Panc1 (cell line): ENCODE measurements around the gene DCST1. TPM values are rescaled to one million over a fixed set of nuclear protein-coding genes. Genes with fewer than 3 reads are reported as not detected.

ENCODE experiments used
- ATAC-seq: fragments of 200-7000 bp; cut with Tn5 transposase; 2 replicates; pipeline ENCODE4 v1.9.1; 2020; ENCODE audit warnings: mild to moderate bottlenecking, moderate library complexity
- BruUV-seq: library from RNA; stranded (reverse); fragments of 400-500 nt; replicated peaks from 2 replicates; lab custom pipeline; 2021; lab: Mats Ljungman, UMichigan
- CTCF ChIA-PET: fragments of 300-600 bp; sonication (Branson Sonifier 250); formaldehyde crosslinking; loops from one replicate; lab custom pipeline; 2022; ENCODE audit warnings: antibody characterized with exemption; lab: Charles Lee
- POLR2A ChIA-PET: fragments of 300-600 bp; sonication (Branson Sonifier 250); formaldehyde crosslinking; loops from one replicate; lab custom pipeline; 2022; ENCODE audit warnings: antibody characterized with exemption; lab: Charles Lee
- DNase-seq: peaks from one replicate; pipeline ENCODE4 v3.0.0-alpha.2; 2010; ENCODE audit warnings: low read depth, low spot score
- H3K27ac ChIP-seq: 2 replicates; pipeline ENCODE4 v1.5.1; 2011; ENCODE audit warnings: mild to moderate bottlenecking, low read length, inconsistent platforms
- H3K27me3 ChIP-seq: fragments of 200-500 bp; sonication (Bioruptor generic); 2 replicates; pipeline ENCODE4 v1.6.0; 2014; ENCODE audit warnings: low read length, inconsistent platforms; ENCODE audit not compliant: control insufficient read depth, insufficient read depth
- H3K36me3 ChIP-seq: fragments of 200-500 bp; sonication (Bioruptor generic); 2 replicates; pipeline ENCODE4 v1.5.1; 2014; ENCODE audit warnings: inconsistent platforms, mild to moderate bottlenecking, low read length, moderate library complexity; ENCODE audit not compliant: control insufficient read depth, insufficient read depth
- H3K4me1 ChIP-seq: 2 replicates; pipeline ENCODE4 v1.5.1; 2011; ENCODE audit warnings: inconsistent platforms, mild to moderate bottlenecking, low read length, moderate library complexity; ENCODE audit not compliant: control insufficient read depth, insufficient read depth
- H3K4me3 ChIP-seq, 2 experiments: 2 replicates each; pipeline ENCODE4 v1.5.1; 2011 to 2012; ENCODE audit warnings: low read depth in 2 of 2, low read length in 2 of 2, mild to moderate bottlenecking in 2 of 2, inconsistent platforms in 1 of 2, moderate library complexity in 1 of 2
- H3K9me3 ChIP-seq: fragments of 200-500 bp; sonication (Bioruptor generic); 2 replicates; pipeline ENCODE4 v1.5.1; 2014; ENCODE audit warnings: low read depth, mild to moderate bottlenecking, inconsistent platforms, low read length, moderate library complexity; ENCODE audit not compliant: control insufficient read depth, insufficient read depth
- POLR2AphosphoS5 ChIP-seq: IDR thresholded peaks from 2 replicates; pipeline ENCODE4 v1.6.1; 2012; ENCODE audit warnings: mild to moderate bottlenecking, low read depth, low read length, moderate library complexity
- SIN3A ChIP-seq: IDR thresholded peaks from 2 replicates; pipeline ENCODE4 v1.6.1; 2012; ENCODE audit warnings: low read depth, mild to moderate bottlenecking, low read length, moderate library complexity, borderline replicate concordance; ENCODE audit not compliant: insufficient read depth
- TCF7L2 ChIP-seq: IDR thresholded peaks from 2 replicates; pipeline ENCODE4 v1.6.1; 2011; ENCODE audit warnings: mild to moderate bottlenecking, low read depth, low read length, inconsistent platforms
- in situ Hi-C: cut with HindIII; loops from 2 replicates; pipeline ENCODE4 v1.10.0; 2016; ENCODE audit warnings: low sequenced_read_pairs, low pct_unique_long_range_greater_than_20kb
- intact Hi-C: fragments of 100-400 bp; cut with micrococcal nuclease; formaldehyde crosslinking; loops from one replicate; pipeline ENCODE4 v1.10.0; 2022; ENCODE audit not compliant: unreplicated experiment
- total RNA-seq: library from RNA; stranded (reverse); gene quantifications from one replicate; pipeline ENCODE4 v1.2.1, GENCODE V29; 2021; ENCODE audit not compliant: unreplicated experiment
- TF ChIP-seq, protein P1 (sequence below), 2 experiments: IDR thresholded peaks; 2 replicates each; pipeline ENCODE4 v1.6.1; 2011 to 2012; ENCODE audit warnings: low read depth in 2 of 2, control low read depth in 1 of 2, low read length in 1 of 2, mild to moderate bottlenecking in 1 of 2, moderate library complexity in 1 of 2; ENCODE audit not compliant: insufficient read depth in 1 of 2
- TF ChIP-seq, protein P2 (sequence below): fragments of 450-650 bp; IDR thresholded peaks from 2 replicates; pipeline ENCODE4 v1.5.1; 2017; ENCODE audit warnings: mild to moderate bottlenecking

Gene DCST1
- total RNA-seq, 1 experiment from 2014 or later: not detected

DNA sequence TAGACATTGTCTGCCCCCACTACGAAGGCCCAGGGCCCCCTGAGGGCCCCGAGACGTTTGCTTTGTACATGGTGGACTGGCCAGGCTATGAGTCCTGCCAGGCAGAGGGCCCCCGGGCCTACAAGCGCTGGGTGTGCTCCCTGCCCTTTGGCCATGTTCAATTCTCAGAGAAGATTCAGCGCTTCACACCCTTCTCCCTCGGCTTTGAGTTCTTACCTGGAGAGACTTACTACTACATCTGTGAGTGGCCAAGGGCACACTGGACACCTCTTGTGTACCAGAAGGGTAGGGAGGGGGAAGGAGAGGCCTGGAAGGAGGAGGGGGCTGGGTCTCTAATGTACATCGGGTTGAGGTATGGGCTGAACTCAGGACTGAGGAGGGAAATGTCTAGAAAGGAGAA lies 33.2 kb downstream of the DCST1 start:
- TF ChIP-seq TCF7L2 (no peak), SIN3A (no peak), POLR2AphosphoS5 (no peak)
- TF ChIP-seq, protein P1, sequence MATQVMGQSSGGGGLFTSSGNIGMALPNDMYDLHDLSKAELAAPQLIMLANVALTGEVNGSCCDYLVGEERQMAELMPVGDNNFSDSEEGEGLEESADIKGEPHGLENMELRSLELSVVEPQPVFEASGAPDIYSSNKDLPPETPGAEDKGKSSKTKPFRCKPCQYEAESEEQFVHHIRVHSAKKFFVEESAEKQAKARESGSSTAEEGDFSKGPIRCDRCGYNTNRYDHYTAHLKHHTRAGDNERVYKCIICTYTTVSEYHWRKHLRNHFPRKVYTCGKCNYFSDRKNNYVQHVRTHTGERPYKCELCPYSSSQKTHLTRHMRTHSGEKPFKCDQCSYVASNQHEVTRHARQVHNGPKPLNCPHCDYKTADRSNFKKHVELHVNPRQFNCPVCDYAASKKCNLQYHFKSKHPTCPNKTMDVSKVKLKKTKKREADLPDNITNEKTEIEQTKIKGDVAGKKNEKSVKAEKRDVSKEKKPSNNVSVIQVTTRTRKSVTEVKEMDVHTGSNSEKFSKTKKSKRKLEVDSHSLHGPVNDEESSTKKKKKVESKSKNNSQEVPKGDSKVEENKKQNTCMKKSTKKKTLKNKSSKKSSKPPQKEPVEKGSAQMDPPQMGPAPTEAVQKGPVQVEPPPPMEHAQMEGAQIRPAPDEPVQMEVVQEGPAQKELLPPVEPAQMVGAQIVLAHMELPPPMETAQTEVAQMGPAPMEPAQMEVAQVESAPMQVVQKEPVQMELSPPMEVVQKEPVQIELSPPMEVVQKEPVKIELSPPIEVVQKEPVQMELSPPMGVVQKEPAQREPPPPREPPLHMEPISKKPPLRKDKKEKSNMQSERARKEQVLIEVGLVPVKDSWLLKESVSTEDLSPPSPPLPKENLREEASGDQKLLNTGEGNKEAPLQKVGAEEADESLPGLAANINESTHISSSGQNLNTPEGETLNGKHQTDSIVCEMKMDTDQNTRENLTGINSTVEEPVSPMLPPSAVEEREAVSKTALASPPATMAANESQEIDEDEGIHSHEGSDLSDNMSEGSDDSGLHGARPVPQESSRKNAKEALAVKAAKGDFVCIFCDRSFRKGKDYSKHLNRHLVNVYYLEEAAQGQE (IDR thresholded peaks at IDR 0.05; ENCODE audit: insufficient read depth in 1 of 2, low read depth in 2 of 2, low read length in 1 of 2): no peak
- TF ChIP-seq, protein P2, sequence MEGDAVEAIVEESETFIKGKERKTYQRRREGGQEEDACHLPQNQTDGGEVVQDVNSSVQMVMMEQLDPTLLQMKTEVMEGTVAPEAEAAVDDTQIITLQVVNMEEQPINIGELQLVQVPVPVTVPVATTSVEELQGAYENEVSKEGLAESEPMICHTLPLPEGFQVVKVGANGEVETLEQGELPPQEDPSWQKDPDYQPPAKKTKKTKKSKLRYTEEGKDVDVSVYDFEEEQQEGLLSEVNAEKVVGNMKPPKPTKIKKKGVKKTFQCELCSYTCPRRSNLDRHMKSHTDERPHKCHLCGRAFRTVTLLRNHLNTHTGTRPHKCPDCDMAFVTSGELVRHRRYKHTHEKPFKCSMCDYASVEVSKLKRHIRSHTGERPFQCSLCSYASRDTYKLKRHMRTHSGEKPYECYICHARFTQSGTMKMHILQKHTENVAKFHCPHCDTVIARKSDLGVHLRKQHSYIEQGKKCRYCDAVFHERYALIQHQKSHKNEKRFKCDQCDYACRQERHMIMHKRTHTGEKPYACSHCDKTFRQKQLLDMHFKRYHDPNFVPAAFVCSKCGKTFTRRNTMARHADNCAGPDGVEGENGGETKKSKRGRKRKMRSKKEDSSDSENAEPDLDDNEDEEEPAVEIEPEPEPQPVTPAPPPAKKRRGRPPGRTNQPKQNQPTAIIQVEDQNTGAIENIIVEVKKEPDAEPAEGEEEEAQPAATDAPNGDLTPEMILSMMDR: no peak
- CTCF ChIA-PET: no interaction called here

DNA sequence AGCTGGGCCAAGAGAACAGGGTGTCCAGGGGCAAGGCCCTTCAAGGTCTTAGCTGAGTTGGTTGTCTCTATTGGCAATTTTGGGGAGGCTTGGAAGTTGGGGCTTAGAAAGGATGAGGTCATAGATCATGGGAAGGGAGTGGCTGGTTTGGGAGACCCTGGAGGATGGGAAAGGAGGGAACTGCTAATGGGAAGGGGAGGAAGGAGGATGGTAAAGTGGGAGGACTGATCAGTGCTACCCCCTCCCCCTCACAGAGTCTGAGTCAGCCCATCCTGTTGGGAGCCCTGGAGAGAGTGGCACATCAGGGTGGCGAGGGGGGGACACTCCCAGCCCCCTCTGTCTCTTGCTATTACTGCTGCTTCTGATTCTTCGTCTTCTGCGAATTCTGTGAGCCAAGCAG lies 35.0 kb downstream of the DCST1 start:
- H3K4me3 ChIP-seq: no peak overlapping the region
- DNase-seq: no peak
- no peaks in the 10 kb centered on the region; the same call in 1 of the 2 replicates for H3K36me3 ChIP-seq
- intact Hi-C loops: no loop called here
- peaks cover 23% of the 10 kb centered on the region for H3K4me1 ChIP-seq
- no peaks in the 10 kb centered on the region for H3K9me3 ChIP-seq
- H3K27ac ChIP-seq: no peak overlapping the region
- POLR2A ChIA-PET: no interaction called here
- in situ Hi-C loops: no loop called here
- TF ChIP-seq, protein P2: no peak
- TF ChIP-seq, protein P1 (IDR thresholded peaks at IDR 0.05; ENCODE audit: insufficient read depth in 1 of 2, low read depth in 2 of 2, low read length in 1 of 2): no peak
- no peak for TF ChIP-seq POLR2AphosphoS5
- TF ChIP-seq SIN3A: no peak
- TF ChIP-seq TCF7L2: no peak
- CTCF ChIA-PET: no interaction called here
- ATAC-seq: no peak
- no TSS peak for BruUV-seq
- H3K27me3 ChIP-seq: no peaks in the 10 kb centered on the region

More for the DNA sequence above, 33.2 kb downstream of the DCST1 start:
- no TSS peak for BruUV-seq
- POLR2A ChIA-PET: no interaction called here
- intact Hi-C loops (no loop called here), in situ Hi-C loops (no loop called here)
- Histone ChIP-seq H3K27ac (no peak overlapping the region), H3K27me3 (no peaks in the 10 kb centered on the region), H3K4me1 (peaks cover 31% of the 10 kb centered on the region), H3K36me3 (no peaks in the 10 kb centered on the region; the same call in 1 of the 2 replicates), H3K4me3 (no peak overlapping the region), H3K9me3 (no peaks in the 10 kb centered on the region)
- DNase-seq: no peak
- no peak for ATAC-seq
